ENCODE measurements around the gene MCM6.
A peak's percentile ranks its signal among the peaks of the same experiment; 100 is the strongest.
"Not testable (repeated sequence)": the region's sequence is repeated elsewhere in the genome, so short reads cannot be mapped to it uniquely, and the experiment has no call there.

Gene MCM6

DNA sequence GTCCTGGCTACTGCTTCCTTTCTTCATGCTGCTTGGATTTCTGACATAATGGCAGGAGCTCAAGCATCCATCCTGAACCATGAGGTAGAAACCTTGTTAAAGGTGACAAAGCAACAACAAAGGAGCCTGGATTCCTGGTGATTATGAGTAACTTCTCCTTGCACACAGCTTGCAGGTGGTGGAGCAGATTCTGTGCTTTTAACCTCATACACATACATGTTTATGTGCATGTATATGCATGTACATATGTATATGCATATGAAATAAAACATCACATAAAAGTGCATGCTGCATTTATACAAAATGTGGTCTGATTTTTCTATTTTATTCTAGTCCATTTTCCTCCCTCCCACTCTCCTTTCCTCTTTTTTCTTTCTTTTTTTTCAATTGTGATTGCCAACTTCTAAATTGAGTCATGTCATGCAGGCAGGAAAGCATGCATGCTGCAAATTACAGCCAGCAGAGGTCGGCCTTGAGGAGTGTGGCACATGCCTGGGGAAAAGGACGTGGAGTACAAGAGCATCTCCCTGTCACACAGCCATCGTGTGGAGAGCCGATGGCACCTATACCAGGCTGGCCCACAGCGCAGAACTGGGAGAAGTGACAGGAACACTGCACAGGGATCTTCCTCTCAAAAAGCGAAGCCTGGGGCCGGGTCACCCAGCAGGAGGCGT is 57.2 kb downstream of the MCM6 start:
- peak; percentile 10 for DNase-seq

DNA sequence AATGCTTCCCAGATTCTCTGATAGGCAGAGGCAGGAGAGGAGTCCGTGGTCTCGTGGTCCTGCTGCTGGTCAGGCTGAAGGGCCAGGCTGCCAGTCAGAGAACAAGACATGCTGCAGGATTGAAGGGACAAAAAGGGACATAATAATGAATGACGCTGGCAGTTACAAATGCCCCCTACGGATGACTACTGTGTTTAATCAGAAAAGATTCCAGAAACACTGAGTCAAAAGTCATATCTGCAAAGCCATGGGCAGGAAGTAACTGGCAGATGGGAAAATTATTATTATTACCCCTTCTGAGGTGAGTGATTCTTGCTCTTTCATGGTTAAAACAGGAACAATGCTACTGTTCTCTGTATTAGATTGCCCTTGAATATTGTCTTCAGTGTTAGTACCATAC is 58.3 kb downstream of the MCM6 start:
- DNase-seq = no peak

DNA sequence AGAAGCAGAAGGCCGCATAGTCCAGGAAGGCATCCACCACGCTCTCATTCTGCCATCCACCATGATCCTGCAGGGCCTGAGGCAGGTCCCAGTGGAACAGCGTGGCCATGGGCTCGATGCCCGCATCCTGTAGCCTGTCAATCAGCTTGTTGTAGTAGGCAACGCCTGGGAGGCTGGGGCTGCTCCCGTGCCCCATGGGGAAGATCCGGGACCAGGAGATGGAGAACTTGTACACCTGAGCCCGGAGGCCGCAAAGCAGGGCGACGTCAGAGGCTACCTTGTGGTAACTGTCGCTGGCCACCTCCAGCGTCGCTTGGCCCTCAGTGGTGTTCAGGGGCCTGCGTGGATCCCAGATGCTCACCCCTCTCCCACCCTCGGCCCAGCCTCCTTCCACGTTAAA is 58.8 kb downstream of the MCM6 start:
- DNase-seq = no peak

- no peak for DNase-seq
These were observed 61.0 kb downstream of the MCM6 start for GRCh38 chr2:135815269-135815668.

GRCh38 chr2:135812907-135813511 is 63.2 kb downstream of the MCM6 start:
- DNase-seq = no peak

DNA sequence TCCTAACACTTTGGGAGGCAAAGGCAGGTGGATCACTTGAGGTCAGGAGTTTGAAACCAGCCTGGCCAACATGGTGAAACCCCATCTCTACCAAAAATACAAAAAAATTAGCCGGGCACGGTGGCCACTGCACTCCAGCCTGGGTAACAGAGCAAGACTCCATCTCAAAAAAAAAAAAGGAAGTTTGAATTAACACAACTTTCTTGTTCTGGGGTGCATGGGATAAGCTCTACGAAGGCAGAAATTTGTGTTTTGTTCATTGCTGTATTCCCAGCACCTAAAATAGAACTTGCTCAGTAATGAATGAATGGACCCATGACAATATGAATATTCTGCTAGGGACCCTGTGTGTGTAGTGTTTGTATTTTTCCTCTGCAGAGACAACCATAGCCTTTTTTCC is 68.4 kb downstream of the MCM6 start:
- not testable (repeated sequence) for DNase-seq

DNA sequence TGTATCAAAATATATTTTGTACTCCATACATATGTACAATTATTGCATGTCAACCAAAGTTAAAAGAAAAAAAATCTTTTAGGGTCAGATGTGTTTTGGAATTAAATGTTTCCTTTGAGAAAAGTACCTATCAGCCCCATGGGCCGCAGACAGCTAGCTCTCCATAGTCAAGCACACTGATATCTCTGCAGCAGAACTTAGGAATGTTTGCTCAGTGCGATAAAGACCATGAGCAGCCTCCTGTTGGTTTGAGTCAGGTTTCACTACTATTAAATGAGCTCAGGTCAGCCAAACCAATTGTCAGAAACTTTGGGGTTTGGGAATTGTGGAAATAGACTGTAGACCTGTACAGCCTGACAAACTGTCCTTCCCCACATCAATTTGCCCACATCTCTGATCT is 73.0 kb downstream of the MCM6 start:
- DNase-seq = no peak

DNA sequence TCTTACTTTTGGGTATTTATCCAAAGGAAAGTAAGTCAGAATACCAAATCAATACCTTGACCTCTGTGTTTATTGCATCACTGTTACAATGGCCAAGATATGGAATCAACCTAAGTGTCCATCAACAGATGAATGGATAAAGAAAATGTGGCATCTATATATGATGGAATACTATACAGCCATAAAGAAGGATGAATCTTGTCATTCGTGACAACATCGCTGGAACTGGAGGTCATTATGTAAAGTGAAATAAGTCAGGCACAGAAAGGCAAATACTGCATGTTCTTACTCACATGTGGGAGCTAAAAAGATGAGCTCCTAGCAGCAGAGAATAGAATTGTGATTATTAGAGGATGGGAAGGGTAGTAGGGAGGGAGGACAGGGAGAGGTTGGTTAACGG is 73.9 kb downstream of the MCM6 start:
- no peak for DNase-seq

GRCh38 chr2:135800513-135801460 is 75.5 kb downstream of the MCM6 start:
- DNase-seq = no peak

DNA sequence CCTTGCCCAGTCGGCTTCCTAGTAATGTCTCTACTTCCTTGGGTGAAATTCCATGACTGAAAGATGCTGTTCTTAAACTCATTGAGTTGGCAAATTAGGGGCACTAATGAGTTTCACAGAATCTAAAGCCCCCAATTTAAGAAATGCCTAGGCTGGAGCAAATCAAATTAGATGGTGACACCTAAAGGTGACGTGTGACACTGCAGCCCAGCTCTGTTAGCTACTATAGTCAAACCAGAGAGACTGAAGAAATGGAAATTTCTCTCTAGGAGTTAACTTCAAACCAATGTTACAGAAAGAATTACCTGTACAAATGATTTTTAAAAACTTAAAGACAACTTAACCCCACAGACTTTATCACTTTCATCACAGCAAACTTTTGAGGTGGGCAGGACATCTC is 76.5 kb downstream of the MCM6 start:
- DNase-seq = no peak

DNA sequence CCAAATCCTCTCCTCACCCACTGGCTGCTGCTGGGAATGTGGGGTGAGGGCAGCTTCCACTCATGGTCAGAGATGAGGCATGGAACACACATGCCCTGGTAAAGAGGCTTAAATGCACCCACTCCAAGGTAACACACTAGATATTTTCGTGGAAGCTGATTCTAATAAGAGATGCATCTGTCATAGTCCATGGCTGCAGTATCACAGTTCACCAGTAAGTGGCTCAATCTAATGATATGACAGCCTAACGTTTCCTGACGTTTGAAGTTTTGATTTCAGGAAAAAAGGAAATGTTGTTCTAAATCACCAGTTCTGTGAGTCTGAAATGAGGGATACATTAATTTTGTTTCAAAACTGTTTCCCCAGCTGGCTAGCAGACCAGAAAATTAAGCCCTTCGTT is 77.5 kb downstream of the MCM6 start:
- no peak for DNase-seq

GRCh38 chr2:135798275-135798705 is 78.0 kb downstream of the MCM6 start:
- DNase-seq = no peak

- peak; percentile 74 for DNase-seq
These were observed 78.6 kb downstream of the MCM6 start for GRCh38 chr2:135797497-135798274.

GRCh38 chr2:135796606-135797005 is 79.6 kb downstream of the MCM6 start:
- DNase-seq = no peak

GRCh38 chr2:135795641-135796040 is 80.6 kb downstream of the MCM6 start:
- DNase-seq = not testable (repeated sequence)

DNA sequence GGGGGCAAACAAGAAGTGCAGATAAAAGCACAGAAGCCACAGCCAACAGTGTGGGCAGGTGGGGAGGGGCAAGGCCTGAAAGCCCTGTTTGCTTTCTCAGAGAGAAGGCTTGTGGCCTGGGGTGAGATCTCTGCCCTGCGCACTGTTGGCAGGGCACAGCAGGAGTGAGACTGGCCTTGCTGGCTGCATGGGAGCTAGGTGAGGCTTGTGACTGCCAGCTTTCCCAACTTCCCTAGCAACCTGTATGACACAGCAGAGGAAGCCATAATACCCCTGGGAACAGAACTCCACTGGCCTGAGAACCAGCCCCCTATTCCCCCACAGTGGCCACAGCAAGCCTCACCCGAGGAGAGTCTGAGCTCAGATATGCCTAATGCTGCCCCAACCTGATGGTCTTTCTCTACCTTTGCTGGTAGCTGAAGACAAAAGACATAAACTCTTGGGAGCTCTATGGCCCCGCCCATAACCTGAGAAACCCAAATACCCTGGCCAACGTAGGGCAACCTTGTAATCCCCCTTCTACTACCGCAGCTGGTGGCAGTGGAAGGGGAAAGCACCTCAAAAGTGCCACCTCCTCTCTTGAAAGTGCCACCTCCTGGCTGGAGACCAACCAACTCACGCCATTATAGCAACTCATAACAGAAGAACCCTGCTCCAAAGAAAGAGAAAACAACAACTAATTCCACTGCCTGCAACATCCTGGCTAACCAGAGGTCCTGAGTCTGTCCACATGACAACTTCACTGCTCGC is 83.7 kb downstream of the MCM6 start:
- peak; percentile 7 for DNase-seq

- DNase-seq = no peak
These were observed 84.6 kb downstream of the MCM6 start for GRCh38 chr2:135791418-135792190.

- no peak for DNase-seq
These were observed 85.8 kb downstream of the MCM6 start for GRCh38 chr2:135790423-135790822.

Data from CD4-positive, alpha-beta T cell treated with Interleukin-10 for 1 hour (primary cell).